Skeletal muscle satellite cell (primary cell): ENCODE results near the gene UEVLD.
"Not testable (repeated sequence)": the region's sequence is repeated elsewhere in the genome, so short reads cannot be mapped to it uniquely, and the experiment has no call there.

Experiments used
- H3K27me3 ChIP-seq: 2 replicates; pipeline ENCODE4 v1.7.0; 2013; ENCODE audit warnings: low read length; ENCODE audit not compliant: control insufficient read depth, insufficient read depth
- H3K36me3 ChIP-seq: 2 replicates; pipeline ENCODE4 v1.7.0; 2013; ENCODE audit warnings: mild to moderate bottlenecking, control low read depth, low read length; ENCODE audit not compliant: insufficient read depth
- H3K4me1 ChIP-seq: 2 replicates; pipeline ENCODE4 v1.7.0; 2013; ENCODE audit warnings: low read length; ENCODE audit not compliant: control insufficient read depth, insufficient read depth
- H3K4me2 ChIP-seq: 2 replicates; pipeline ENCODE4 v1.7.0; 2013; ENCODE audit warnings: mild to moderate bottlenecking, low read length
- H3K4me3 ChIP-seq: 2 replicates; pipeline ENCODE4 v1.7.0; 2013; ENCODE audit warnings: low read length
- H3K9ac ChIP-seq: 2 replicates; pipeline ENCODE4 v1.7.0; 2013; ENCODE audit warnings: mild to moderate bottlenecking, low read depth, low read length, moderate library complexity
- H3K9me3 ChIP-seq: replicated peaks from 2 replicates; pipeline ENCODE4 v1.7.0; 2013; ENCODE audit warnings: mild to moderate bottlenecking, control low read depth, low read length

Gene UEVLD

DNA sequence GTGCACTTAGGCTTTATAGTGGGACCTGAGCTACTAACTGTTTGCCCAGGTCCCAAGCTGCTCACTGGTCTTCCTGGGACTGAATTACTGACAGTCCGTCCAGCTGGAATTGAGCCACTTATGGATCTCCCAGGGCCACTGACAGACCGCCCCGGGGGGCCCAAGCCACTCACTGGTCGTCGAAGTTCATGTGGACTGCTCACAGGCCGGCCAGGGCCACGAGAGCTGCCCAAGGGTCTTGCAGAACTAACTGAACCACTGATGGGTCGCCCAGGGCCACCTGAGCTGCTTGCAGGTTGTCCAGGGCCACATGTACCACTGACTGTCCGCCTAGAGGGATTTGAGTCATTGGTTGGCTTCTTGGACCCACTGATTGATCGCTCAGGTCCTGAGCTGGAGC lies 26.1 kb upstream of the UEVLD start:
- no peaks in the 10 kb centered on the region for H3K9me3 ChIP-seq
- H3K27me3 ChIP-seq: no peaks in the 10 kb centered on the region
- H3K4me2 ChIP-seq: no peak overlapping the region
- H3K36me3 ChIP-seq: peaks cover 40% of the 10 kb centered on the region
- H3K4me3 ChIP-seq: no peak overlapping the region
- H3K9ac ChIP-seq: no peak overlapping the region
- H3K4me1 ChIP-seq: peaks cover 31% of the 10 kb centered on the region

DNA sequence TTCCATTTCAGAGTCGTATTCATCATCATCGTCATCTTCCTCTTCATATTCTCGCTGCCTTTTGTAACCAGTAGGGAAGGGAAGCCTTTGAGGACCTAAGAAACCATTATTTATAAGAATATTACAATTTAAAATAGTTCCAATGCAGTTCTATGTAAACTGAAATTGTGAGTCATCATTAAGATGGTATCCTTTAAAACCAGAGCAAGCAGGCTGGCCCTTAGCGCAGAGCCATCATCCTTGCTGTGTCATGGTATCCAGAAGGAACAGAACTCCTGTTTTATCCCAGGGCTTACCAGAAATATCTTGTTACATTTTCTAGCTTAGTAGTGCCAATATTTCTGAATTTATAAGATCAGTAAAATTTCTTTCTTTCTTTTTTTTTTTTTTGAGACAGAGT lies 23.9 kb upstream of the UEVLD start:
- no peaks in the 10 kb centered on the region for H3K9me3 ChIP-seq
- no peak overlapping the region for H3K4me3 ChIP-seq
- H3K4me1 ChIP-seq: peaks cover 15% of the 10 kb centered on the region
- no peaks in the 10 kb centered on the region for H3K27me3 ChIP-seq
- peaks cover 56% of the 10 kb centered on the region for H3K36me3 ChIP-seq
- H3K9ac ChIP-seq: no peak overlapping the region
- H3K4me2 ChIP-seq: no peak overlapping the region

DNA sequence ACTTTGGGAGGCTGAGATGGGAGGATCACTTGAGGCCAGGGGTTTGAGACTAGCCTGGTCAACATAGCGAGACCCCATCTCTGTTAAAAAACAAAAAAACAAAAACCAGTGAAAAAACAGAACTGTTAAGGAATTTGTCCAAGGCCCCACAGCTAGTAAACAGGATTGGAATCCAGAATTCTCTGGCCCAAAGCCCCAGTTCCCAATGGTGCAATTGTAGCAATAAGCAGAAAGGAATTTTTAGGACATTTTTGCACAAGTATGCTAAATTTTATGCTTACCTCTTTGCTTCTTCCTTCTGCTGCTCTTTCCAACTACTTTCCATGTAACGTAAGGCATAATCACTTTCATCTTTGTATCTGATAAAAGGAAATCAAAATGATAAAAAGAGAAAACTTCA lies 22.7 kb upstream of the UEVLD start:
- H3K4me2 ChIP-seq: no peak overlapping the region
- peaks cover 52% of the 10 kb centered on the region for H3K36me3 ChIP-seq
- no peak overlapping the region for H3K9ac ChIP-seq
- no peaks in the 10 kb centered on the region for H3K27me3 ChIP-seq
- H3K4me3 ChIP-seq: no peak overlapping the region
- H3K9me3 ChIP-seq: no peaks in the 10 kb centered on the region
- peaks cover 8% of the 10 kb centered on the region for H3K4me1 ChIP-seq

DNA sequence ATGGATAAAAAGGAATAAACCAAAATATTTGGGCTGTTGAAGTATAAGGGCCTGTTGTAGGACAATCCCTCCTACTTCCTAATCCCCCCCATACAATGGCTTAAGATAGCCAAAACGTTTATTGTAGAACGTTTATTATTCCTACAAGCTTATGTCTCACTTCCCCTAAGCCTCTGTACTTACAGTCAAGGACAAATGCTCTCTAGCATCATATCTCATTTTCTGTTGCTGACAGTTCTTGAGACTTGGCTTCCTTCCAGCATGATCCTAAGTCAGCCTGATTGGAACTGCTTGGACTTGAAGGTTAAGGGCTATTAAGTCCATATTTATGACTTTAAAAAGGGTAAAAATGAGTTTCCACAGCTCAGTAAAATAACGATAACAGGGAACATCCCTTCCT lies 19.8 kb upstream of the UEVLD start:
- Histone ChIP-seq H3K9ac (no peak overlapping the region), H3K9me3 (no peaks in the 10 kb centered on the region), H3K4me2 (no peak overlapping the region), H3K27me3 (no peaks in the 10 kb centered on the region), H3K4me3 (no peak overlapping the region), H3K4me1 (no peaks in the 10 kb centered on the region), H3K36me3 (peaks cover 42% of the 10 kb centered on the region)

DNA sequence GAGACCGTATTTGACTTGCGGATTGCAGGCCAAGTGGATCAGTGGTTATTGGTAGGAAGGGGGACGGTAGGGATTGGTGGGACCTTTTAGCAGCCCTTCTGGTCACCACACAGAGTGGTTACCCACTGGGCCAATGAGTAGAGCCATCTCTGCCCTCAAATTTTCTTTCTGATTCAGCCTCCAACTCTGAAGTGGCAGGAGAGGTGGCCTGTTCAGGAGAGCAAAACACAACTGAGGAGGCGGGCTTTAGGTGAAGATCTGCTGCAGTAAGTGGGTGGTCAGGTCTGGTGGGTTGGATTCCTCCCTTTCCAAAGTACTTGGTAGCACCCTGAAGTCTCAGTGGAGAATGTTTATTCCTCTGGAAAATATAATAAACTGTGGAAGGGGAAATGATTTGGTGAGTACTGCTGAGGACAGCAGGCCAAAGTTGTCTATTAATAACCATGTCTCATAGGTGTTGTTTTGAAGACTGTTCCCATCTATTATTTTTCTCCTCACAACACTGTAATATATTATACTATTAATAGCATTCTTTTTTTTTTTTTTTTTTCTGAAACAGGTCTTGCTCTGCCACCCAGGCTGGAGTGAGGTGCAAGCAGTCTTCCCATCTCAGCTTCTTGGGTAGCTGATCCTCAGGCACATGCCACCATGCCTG lies 12.5 kb upstream of the UEVLD start:
- H3K4me2 ChIP-seq: no peak overlapping the region
- peaks cover 9% of the 10 kb centered on the region for H3K36me3 ChIP-seq
- no peaks in the 10 kb centered on the region for H3K9me3 ChIP-seq
- H3K4me3 ChIP-seq: no peak overlapping the region
- no peaks in the 10 kb centered on the region for H3K4me1 ChIP-seq
- no peaks in the 10 kb centered on the region for H3K27me3 ChIP-seq
- H3K9ac ChIP-seq: no peak overlapping the region

DNA sequence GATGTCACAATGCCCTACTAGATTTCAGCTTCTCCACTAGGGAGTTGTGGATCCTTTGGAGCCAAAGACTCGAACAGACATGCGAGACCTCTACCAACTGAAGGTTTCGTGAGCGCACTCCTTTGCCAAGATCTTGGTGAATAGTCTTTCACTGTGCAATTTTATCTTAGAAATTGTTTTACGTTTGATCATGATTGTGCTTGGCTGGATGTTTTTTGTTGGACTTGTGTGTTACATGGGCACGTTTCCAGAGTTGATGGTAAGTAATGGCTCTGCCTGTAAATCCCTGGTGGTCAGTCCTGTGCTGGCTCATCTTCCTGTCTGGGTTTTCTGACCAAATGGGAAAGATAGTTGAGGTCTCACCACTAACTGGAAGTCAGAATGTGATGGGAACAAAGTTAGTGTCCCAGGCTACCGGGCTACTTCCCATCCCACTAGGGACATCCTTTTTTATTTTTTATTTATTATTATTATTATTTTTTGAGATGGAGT lies 11.3 kb upstream of the UEVLD start, which contains the start of gene MISFA:
MISFA (plus strand) TSS at position 51 of the 492 bp plus-strand sequence; CDS start at position 191, 140 bp downstream.
- H3K4me1 ChIP-seq: no peaks in the 10 kb centered on the region
- peaks cover 10% of the 10 kb centered on the region for H3K36me3 ChIP-seq
- no peak within 1 kb of the TSS for H3K9ac ChIP-seq
- no peaks in the 10 kb centered on the region for H3K9me3 ChIP-seq
- no peak within 1 kb of the TSS for H3K4me3 ChIP-seq
- no peaks in the 10 kb centered on the region for H3K27me3 ChIP-seq
- no peak within 1 kb of the TSS for H3K4me2 ChIP-seq

DNA sequence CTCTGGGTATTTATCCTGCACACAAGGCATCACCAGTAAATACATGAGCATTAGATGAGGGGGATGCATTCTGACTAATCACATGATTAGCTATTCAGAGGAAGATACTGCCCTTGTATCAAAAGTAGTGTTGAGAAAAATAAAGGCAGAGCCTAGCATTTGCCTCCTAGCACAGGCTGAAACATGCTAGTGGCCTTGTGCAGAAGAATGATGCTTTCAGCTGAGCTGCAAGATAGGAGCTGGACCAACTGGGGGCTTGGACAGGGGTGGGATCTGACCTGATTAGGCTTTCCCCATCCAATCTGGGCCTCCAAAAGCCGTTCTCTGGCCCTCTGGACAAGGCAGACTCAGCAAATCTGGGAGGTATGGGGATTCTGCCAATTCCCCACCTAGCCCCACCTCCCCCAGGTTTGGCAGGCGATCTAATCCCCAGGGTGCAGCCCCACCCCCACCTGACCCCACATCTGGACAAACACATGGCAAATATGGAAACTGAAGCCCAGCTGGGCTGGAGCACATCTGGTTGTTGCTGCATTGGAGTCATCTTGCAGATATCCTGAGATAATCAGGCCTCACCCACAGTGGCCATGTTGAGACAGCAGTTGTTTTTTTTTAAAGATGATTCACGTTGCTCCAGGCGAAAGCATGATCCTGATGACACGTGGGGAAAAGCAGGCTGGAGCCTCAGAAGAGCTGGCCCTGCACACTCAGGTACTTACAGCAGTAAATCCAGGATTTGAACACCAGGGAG lies 6.6 kb upstream of the UEVLD start:
- Histone ChIP-seq H3K9ac (no peak overlapping the region), H3K4me2 (no peak overlapping the region), H3K9me3 (no peaks in the 10 kb centered on the region), H3K4me1 (peaks cover 9% of the 10 kb centered on the region), H3K27me3 (no peaks in the 10 kb centered on the region), H3K4me3 (no peak overlapping the region), H3K36me3 (peaks cover 7% of the 10 kb centered on the region)

DNA sequence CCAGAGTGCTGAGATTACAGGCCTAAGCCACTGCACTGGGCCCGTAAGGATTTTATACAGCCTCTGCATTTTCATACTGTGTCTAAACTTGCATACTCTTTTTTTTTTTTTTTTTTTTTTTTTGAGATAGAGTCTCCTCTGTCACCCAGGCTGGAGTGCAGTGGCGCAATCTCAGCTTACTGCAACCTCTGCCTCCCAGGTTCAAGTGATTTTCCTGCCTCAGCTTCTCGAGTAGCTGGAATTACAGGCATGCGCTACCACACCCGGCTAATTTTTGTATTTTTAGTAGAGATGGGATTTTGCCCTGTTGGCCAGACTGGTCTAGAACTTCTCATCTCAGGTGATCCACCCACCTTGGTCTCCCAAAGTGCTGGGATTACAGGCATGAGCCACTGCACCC lies 5.6 kb upstream of the UEVLD start:
- not testable (repeated sequence) for H3K36me3 ChIP-seq, H3K27me3 ChIP-seq, H3K4me3 ChIP-seq, H3K4me2 ChIP-seq, H3K9ac ChIP-seq, H3K9me3 ChIP-seq
- peaks cover 20% of the 10 kb centered on the region for H3K4me1 ChIP-seq

DNA sequence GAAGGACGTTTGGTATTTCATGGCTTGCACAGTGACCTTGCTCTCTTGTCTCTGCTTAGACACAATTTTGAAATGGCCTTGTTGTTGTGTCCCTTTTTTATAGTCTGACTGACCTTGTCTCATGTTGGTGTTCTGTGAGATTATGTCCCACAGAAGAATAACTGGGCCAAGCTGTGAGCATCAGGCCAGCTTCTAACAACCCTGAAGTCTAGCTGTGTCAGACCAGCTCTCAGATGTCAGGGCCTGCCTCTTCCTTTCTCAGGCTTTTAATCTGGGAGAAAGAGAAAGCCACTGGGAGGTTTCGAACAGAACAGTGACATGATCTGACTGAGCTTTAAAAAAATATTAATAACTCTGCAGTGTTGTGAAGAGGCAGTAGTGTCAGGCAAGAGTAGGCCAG lies 2.0 kb upstream of the UEVLD start:
- Histone ChIP-seq H3K4me1 (peaks cover 26% of the 10 kb centered on the region), H3K4me2 (peak overlapping the region; percentile 94), H3K27me3 (no peaks in the 10 kb centered on the region), H3K9ac (peak overlapping the region; percentile 31), H3K9me3 (no peaks in the 10 kb centered on the region), H3K4me3 (no peak overlapping the region), H3K36me3 (no peaks in the 10 kb centered on the region)

DNA sequence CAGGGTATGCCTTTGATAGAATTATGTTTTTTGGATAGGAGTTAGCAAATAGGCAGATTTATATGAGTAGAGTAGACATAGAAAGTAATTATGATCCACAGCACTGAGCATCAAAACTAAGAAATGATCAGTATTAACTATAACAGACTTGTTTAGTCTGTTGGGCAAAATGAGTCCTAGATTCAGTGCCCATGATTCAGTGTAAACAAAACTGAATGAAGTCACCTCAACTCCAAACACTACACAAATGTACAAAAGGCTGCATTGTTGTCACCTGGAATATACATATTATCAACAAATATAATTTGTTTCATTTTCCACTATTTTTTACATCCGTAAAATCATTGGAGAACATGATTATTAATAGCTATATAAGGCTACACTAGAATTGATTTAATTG lies 6.7 kb downstream of the UEVLD start:
- H3K4me2 ChIP-seq: no peak overlapping the region
- H3K9ac ChIP-seq: no peak overlapping the region
- no peak overlapping the region for H3K4me3 ChIP-seq
- H3K27me3 ChIP-seq: no peaks in the 10 kb centered on the region
- H3K9me3 ChIP-seq: no peaks in the 10 kb centered on the region
- H3K4me1 ChIP-seq: no peaks in the 10 kb centered on the region
- peaks cover 13% of the 10 kb centered on the region for H3K36me3 ChIP-seq

DNA sequence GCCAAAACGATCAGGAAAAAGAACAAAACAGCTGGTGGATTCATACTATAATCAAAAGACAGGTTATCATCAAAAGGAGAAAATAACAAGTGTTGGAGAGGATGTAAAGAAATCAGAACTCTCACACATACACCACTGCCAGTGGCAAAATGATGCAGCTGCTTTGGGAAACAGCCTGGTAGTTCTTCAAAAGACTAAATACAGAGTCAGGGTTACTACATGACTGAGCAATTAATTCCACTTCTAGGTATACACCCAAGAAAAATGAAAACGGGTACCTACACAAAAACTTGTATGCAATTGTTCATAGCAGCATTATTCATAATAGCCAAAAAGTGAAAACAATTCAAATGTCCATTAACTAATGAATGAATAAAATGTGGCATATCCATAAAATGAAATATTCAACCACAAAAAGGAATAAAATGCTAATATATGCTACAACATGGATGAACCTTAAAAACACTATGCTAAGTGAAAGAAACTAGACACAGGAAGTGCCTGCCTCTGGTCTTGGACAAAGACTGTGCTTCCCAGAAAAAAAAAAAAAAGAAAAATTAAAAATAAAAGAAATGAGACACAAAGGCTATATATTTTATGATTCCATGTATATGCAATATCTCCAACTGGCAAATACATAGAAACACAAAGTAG lies 8.3 kb downstream of the UEVLD start:
- H3K36me3 ChIP-seq: peaks cover 22% of the 10 kb centered on the region
- H3K9ac ChIP-seq: no peak overlapping the region
- H3K4me1 ChIP-seq: no peaks in the 10 kb centered on the region
- H3K27me3 ChIP-seq: no peaks in the 10 kb centered on the region
- H3K4me2 ChIP-seq: no peak overlapping the region
- no peak overlapping the region for H3K4me3 ChIP-seq
- no peaks in the 10 kb centered on the region for H3K9me3 ChIP-seq
